Smooth muscle cell (in vitro differentiated cells): ENCODE results near the gene AOPEP. TPM values are rescaled to one million over a fixed set of nuclear protein-coding genes. Genes with fewer than 3 reads are reported as not detected.

ENCODE experiments used
- DNase-seq: peaks from one replicate; lab custom pipeline; 2025; ENCODE audit not compliant: unreplicated experiment; lab: John Stamatoyannopoulos, UW
- H2AFZ ChIP-seq: fragments of 200-600 bp; sonication (generic); 2 replicates; pipeline ENCODE4 v1.6.0; 2016; ENCODE audit warnings: antibody characterized with exemption, low read depth, mild to moderate bottlenecking
- H3F3A ChIP-seq: fragments of 200-600 bp; sonication (generic); 2 replicates; pipeline ENCODE4 v1.6.0; 2017; ENCODE audit warnings: antibody characterized with exemption, low read depth
- H3K27ac ChIP-seq: fragments of 200-600 bp; sonication (generic); 2 replicates; pipeline ENCODE4 v1.5.1; 2016; ENCODE audit warnings: low read depth, mild to moderate bottlenecking
- H3K27me3 ChIP-seq: fragments of 200-600 bp; sonication (generic); 2 replicates; pipeline ENCODE4 v1.6.1; 2016; ENCODE audit warnings: low read depth, mild to moderate bottlenecking
- H3K36me3 ChIP-seq: fragments of 200-600 bp; sonication (generic); 2 replicates; pipeline ENCODE4 v1.5.1; 2016; ENCODE audit warnings: low read depth
- H3K4me1 ChIP-seq: fragments of 200-600 bp; sonication (generic); 2 replicates; pipeline ENCODE4 v1.5.1; 2016; ENCODE audit warnings: low read depth
- H3K4me2 ChIP-seq: fragments of 200-600 bp; sonication (generic); 2 replicates; pipeline ENCODE4 v1.6.0; 2016; ENCODE audit warnings: mild to moderate bottlenecking
- H3K4me3 ChIP-seq: fragments of 200-600 bp; sonication (generic); 2 replicates; pipeline ENCODE4 v1.5.1; 2016; ENCODE audit warnings: mild to moderate bottlenecking
- H3K79me2 ChIP-seq: fragments of 200-600 bp; sonication (generic); 2 replicates; pipeline ENCODE4 v1.6.0; 2016; ENCODE audit warnings: low read depth, mild to moderate bottlenecking
- H3K9ac ChIP-seq: fragments of 200-600 bp; sonication (generic); 2 replicates; pipeline ENCODE4 v1.6.0; 2016; ENCODE audit warnings: low read depth
- H3K9me3 ChIP-seq: fragments of 200-600 bp; sonication (generic); replicated peaks from 2 replicates; pipeline ENCODE4 v1.5.1; 2016; ENCODE audit warnings: low read depth
- H4K20me1 ChIP-seq: fragments of 200-600 bp; sonication (generic); 2 replicates; pipeline ENCODE4 v1.6.0; 2016; ENCODE audit warnings: low read depth
- whole genome bisulfite sequencing: methylation state at CpG from one replicate; pipeline ENCODE4 v1.1.7; 2016; ENCODE audit warnings: low lambda C conversion rate; 5-methylcytosine and 5-hydroxymethylcytosine counted together
- polyA plus RNA-seq: library from polyadenylated mRNA; unstranded; fragments of >200 nt; fragmentation: Nextera tagmentation; extraction: Ambion mirVana; gene quantifications from 2 replicates; pipeline ENCODE4 v1.2.1, GENCODE V29; 2016
- total RNA-seq: library from RNA; depleted of rRNA; stranded (reverse); fragments of >200 nt; gene quantifications from 2 replicates; pipeline ENCODE4 v1.2.3, GENCODE V29; 2014
- TF ChIP-seq, protein P1 (sequence below): fragments of 200-600 bp; sonication (generic); IDR thresholded peaks from 2 replicates; pipeline ENCODE4 v1.5.1; 2017; ENCODE audit warnings: borderline replicate concordance, mild to moderate bottlenecking, antibody characterized with exemption; ENCODE audit not compliant: insufficient read depth, poor library complexity, severe bottlenecking

AOPEP gene
- total and polyA plus RNA-seq, 2 experiments from 2014 or later: 52.7 to 94.9 TPM

DNA sequence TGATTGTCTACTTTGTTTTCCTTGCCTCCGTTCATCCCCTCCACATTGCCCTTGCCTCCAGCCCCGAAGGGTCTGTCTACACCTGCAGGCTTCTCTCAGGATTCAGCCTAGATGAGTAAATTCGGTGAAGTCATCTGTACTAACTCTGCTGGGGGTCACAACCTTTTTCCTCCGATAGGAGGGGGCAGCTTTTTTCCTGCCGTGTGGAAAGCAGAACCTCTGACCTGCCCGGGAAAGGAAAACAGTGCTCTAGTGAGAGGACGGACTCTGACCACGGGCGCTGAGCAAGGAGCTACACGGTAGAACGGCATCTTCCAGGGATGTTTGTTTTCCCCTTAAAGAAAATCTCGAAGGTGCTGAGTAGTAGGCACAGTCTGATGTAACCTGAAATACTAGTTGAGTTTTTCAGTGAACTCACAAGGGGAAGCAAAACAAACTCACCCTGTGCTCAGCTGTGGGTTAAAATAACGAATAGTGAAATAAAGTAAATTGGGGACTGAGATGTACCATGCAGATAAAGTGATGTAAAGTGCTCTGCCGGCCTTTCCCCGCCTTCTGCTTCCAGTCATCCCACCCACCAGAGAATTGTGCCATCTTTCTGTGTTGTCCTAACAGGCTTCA, 281.8 kb downstream of the AOPEP start:
- Histone ChIP-seq H4K20me1 (no peaks in the 10 kb centered on the region), H3K9ac (peak overlapping the region; percentile 49), H3K4me3 (peak overlapping the region; percentile 85), H3K27ac (peak overlapping the region; percentile 77), H3K79me2 (peaks cover 94% of the 10 kb centered on the region), H3K4me1 (peaks cover 9% of the 10 kb centered on the region), H3F3A (peaks cover 13% of the 10 kb centered on the region), H3K4me2 (peak overlapping the region; percentile 90), H3K9me3 (no peaks in the 10 kb centered on the region), H3K36me3 (no peaks in the 10 kb centered on the region), H2AFZ (no peak overlapping the region), H3K27me3 (no peaks in the 10 kb centered on the region)
- WGBS: 59% methylated on average over 15 of the region's 15 CpGs
- DNase-seq: no peak
- TF ChIP-seq, protein P1, sequence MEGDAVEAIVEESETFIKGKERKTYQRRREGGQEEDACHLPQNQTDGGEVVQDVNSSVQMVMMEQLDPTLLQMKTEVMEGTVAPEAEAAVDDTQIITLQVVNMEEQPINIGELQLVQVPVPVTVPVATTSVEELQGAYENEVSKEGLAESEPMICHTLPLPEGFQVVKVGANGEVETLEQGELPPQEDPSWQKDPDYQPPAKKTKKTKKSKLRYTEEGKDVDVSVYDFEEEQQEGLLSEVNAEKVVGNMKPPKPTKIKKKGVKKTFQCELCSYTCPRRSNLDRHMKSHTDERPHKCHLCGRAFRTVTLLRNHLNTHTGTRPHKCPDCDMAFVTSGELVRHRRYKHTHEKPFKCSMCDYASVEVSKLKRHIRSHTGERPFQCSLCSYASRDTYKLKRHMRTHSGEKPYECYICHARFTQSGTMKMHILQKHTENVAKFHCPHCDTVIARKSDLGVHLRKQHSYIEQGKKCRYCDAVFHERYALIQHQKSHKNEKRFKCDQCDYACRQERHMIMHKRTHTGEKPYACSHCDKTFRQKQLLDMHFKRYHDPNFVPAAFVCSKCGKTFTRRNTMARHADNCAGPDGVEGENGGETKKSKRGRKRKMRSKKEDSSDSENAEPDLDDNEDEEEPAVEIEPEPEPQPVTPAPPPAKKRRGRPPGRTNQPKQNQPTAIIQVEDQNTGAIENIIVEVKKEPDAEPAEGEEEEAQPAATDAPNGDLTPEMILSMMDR: no peak

DNA sequence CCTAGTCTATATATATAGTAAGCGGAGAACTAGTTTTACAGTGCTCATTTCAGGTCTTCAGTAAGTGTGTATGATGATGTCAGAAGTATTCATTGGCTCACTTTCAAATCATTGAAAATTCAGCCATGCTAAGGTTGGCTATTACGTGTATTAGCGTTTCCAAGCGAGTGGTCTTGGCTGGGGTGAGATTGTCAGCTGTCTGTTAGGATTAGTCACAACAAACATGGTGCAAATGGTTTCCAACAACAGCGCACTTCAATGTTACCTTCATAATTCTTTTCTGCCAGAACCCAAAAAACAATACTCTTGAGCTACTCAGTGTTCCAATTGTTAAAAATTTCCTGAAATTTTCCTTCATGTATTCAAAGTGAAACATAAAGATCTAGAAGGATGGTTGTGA, 283.0 kb downstream of the AOPEP start:
- H3K36me3 ChIP-seq: no peaks in the 10 kb centered on the region
- WGBS: 95% methylated on average over 5 of the region's 5 CpGs
- no peaks in the 10 kb centered on the region for H3K9me3 ChIP-seq
- no peaks in the 10 kb centered on the region for H3K27me3 ChIP-seq
- no peaks in the 10 kb centered on the region for H4K20me1 ChIP-seq
- no peak overlapping the region for H3K9ac ChIP-seq
- peaks cover 14% of the 10 kb centered on the region for H3F3A ChIP-seq
- no peak overlapping the region for H2AFZ ChIP-seq
- peaks cover 94% of the 10 kb centered on the region for H3K79me2 ChIP-seq
- peak overlapping the region; percentile 85 for H3K4me3 ChIP-seq
- no peak for DNase-seq
- H3K4me2 ChIP-seq: peak overlapping the region; percentile 4
- TF ChIP-seq, protein P1: no peak
- H3K4me1 ChIP-seq: no peaks in the 10 kb centered on the region
- H3K27ac ChIP-seq: peak overlapping the region; percentile 97

DNA sequence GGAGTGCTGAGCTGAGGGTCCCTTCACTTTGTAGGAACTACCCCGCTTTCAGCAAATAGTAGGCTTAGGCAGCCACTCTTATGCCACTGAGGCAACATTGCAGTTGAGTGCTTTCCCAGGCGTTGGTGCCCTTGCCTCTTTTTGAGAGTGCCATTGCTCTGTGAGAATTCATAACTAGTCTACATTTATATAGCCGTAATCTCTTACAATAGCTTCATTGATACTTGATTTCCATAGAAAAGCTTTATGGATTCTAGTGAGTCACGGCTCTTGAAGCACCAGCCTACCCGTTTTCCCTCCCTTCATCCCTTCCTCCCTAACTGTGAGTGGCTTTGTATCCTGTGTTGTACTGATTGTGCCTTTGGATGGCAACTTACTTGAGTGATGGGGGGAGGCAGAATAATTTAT, 283.9 kb downstream of the AOPEP start:
- no peak overlapping the region for H2AFZ ChIP-seq
- no peaks in the 10 kb centered on the region for H3K4me1 ChIP-seq
- no peaks in the 10 kb centered on the region for H3K9me3 ChIP-seq
- no peak overlapping the region for H3K4me2 ChIP-seq
- H3K4me3 ChIP-seq: no peak overlapping the region
- no peak overlapping the region for H3K9ac ChIP-seq
- H3K27ac ChIP-seq: peak overlapping the region; percentile 97
- peaks cover 100% of the 10 kb centered on the region for H3K79me2 ChIP-seq
- DNase-seq: no peak
- H4K20me1 ChIP-seq: no peaks in the 10 kb centered on the region
- WGBS: 82% methylated on average over 5 of the region's 5 CpGs
- TF ChIP-seq, protein P1: no peak
- no peaks in the 10 kb centered on the region for H3K27me3 ChIP-seq
- H3F3A ChIP-seq: peaks cover 24% of the 10 kb centered on the region
- no peaks in the 10 kb centered on the region for H3K36me3 ChIP-seq
